Adrenal gland (tissue), 5 donors: ENCODE measurements around the gene ZNF469.

Experiments used
- POLR2A ChIP-seq, 2 donors: fragments of 450-650 bp; IDR thresholded peaks; one replicate each; pipeline ENCODE4 v1.6.1; 2017; ENCODE audit warnings: antibody characterized with exemption in 2 of 2, mild to moderate bottlenecking in 2 of 2, moderate library complexity in 1 of 2
- TF ChIP-seq, protein P1 (sequence below), 6 experiments: fragments of 450-650 bp in 4 of 6; fragments of 200-600 bp in 2 of 6; sonication (generic) in 1 of 6; IDR thresholded peaks; 1 replicate in 5 of 6; 2 replicates in 1 of 6; pipeline versions ENCODE4 v1.5.1 to v1.8.0; 2016 to 2021; ENCODE audit warnings: antibody characterized with exemption in 6 of 6, mild to moderate bottlenecking in 2 of 6, moderate library complexity in 1 of 6
- donor health status: DM: no; HTN: no; CAD: no.

- TF ChIP-seq, protein P1, sequence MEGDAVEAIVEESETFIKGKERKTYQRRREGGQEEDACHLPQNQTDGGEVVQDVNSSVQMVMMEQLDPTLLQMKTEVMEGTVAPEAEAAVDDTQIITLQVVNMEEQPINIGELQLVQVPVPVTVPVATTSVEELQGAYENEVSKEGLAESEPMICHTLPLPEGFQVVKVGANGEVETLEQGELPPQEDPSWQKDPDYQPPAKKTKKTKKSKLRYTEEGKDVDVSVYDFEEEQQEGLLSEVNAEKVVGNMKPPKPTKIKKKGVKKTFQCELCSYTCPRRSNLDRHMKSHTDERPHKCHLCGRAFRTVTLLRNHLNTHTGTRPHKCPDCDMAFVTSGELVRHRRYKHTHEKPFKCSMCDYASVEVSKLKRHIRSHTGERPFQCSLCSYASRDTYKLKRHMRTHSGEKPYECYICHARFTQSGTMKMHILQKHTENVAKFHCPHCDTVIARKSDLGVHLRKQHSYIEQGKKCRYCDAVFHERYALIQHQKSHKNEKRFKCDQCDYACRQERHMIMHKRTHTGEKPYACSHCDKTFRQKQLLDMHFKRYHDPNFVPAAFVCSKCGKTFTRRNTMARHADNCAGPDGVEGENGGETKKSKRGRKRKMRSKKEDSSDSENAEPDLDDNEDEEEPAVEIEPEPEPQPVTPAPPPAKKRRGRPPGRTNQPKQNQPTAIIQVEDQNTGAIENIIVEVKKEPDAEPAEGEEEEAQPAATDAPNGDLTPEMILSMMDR (IDR thresholded peaks at IDR 0.05): no peak
- no peak for TF ChIP-seq POLR2A (IDR thresholded peaks at IDR 0.05)
Observed at GRCh38 chr16:88389191-88389590, 6.4 kb downstream of the ZNF469 start.
